Measurements from ENCODE around the gene NOS1AP.
A peak's percentile ranks its signal among the peaks of the same experiment; 100 is the strongest.

GRCh38 chr1:162386292-162387225 lies 317.1 kb downstream of the NOS1AP start:
- TF ChIP-seq CREM (IDR thresholded peaks at IDR 0.05; ENCODE audit: low read depth) (peak; percentile 85), HDGF (IDR thresholded peaks at IDR 0.05) (no peak), CHD4 (IDR thresholded peaks at IDR 0.05; ENCODE audit: insufficient read depth, insufficient replicate concordance, low read depth, low read length, poor library complexity, severe bottlenecking) (no peak), MYC (IDR thresholded peaks at IDR 0.05; ENCODE audit: low read depth, low read length) (peak; percentile 62), MYC (CRISPR knock-in tag; IDR thresholded peaks at IDR 0.05; ENCODE audit: borderline replicate concordance, low read depth) (no peak), CBX5 (IDR thresholded peaks at IDR 0.05; ENCODE audit: borderline replicate concordance, low read depth) (no peak), RAD21 (CRISPR knock-in tag; conservative IDR thresholded peaks at IDR 0.05 in 1 of 2, IDR thresholded peaks at IDR 0.05 in 1 of 2) (peak in 1 of 2 experiments; percentile 19; a peak in 1 of 4 replicates), E2F3 (CRISPR knock-in tag; IDR thresholded peaks at IDR 0.05) (no peak), USF1 (CRISPR knock-in tag; IDR thresholded peaks at IDR 0.05) (no peak), STAT5A (IDR thresholded peaks at IDR 0.05; ENCODE audit: borderline replicate concordance, low read length) (peak; percentile 97), ZNF121 (CRISPR knock-in tag; conservative IDR thresholded peaks at IDR 0.05) (no peak), EP300 (IDR thresholded peaks at IDR 0.05; ENCODE audit: low read length) (peak; percentile 98), KDM4B (IDR thresholded peaks at IDR 0.05; ENCODE audit: borderline replicate concordance in 2 of 2, low read depth in 1 of 2) (no peak), POLR2AphosphoS5 (IDR thresholded peaks at IDR 0.05; ENCODE audit: control insufficient read depth, insufficient read depth, low read depth, low read length) (peak; percentile 99)
- TF ChIP-seq, protein P1, sequence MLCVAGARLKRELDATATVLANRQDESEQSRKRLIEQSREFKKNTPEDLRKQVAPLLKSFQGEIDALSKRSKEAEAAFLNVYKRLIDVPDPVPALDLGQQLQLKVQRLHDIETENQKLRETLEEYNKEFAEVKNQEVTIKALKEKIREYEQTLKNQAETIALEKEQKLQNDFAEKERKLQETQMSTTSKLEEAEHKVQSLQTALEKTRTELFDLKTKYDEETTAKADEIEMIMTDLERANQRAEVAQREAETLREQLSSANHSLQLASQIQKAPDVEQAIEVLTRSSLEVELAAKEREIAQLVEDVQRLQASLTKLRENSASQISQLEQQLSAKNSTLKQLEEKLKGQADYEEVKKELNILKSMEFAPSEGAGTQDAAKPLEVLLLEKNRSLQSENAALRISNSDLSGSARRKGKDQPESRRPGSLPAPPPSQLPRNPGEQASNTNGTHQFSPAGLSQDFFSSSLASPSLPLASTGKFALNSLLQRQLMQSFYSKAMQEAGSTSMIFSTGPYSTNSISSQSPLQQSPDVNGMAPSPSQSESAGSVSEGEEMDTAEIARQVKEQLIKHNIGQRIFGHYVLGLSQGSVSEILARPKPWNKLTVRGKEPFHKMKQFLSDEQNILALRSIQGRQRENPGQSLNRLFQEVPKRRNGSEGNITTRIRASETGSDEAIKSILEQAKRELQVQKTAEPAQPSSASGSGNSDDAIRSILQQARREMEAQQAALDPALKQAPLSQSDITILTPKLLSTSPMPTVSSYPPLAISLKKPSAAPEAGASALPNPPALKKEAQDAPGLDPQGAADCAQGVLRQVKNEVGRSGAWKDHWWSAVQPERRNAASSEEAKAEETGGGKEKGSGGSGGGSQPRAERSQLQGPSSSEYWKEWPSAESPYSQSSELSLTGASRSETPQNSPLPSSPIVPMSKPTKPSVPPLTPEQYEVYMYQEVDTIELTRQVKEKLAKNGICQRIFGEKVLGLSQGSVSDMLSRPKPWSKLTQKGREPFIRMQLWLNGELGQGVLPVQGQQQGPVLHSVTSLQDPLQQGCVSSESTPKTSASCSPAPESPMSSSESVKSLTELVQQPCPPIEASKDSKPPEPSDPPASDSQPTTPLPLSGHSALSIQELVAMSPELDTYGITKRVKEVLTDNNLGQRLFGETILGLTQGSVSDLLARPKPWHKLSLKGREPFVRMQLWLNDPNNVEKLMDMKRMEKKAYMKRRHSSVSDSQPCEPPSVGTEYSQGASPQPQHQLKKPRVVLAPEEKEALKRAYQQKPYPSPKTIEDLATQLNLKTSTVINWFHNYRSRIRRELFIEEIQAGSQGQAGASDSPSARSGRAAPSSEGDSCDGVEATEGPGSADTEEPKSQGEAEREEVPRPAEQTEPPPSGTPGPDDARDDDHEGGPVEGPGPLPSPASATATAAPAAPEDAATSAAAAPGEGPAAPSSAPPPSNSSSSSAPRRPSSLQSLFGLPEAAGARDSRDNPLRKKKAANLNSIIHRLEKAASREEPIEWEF (CRISPR knock-in tag; IDR thresholded peaks at IDR 0.05) = no peak
